ENCODE data around the gene FAR1.

DNA sequence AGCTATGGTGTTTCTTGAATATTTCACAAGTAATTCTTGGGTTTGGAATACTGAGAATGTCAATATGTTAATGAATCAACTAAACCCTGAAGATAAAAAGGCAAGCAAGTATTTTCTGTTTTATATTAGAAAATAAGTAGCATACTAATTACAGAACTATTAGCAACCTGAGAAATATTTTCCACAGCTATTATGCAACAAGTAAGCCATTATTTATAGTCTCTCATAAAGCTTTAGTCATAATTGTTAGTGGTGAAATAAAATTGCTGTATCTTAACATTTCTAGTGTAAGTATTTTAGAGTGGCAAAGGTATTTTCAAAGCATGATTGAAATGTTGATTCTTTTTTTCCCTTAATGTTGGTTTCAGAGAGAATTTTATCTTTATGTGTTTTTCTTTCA, 53.3 kb downstream of the FAR1 start:
- TF ChIP-seq POLR2A (IDR thresholded peaks at IDR 0.05) = no peak
- TF ChIP-seq, protein P1, sequence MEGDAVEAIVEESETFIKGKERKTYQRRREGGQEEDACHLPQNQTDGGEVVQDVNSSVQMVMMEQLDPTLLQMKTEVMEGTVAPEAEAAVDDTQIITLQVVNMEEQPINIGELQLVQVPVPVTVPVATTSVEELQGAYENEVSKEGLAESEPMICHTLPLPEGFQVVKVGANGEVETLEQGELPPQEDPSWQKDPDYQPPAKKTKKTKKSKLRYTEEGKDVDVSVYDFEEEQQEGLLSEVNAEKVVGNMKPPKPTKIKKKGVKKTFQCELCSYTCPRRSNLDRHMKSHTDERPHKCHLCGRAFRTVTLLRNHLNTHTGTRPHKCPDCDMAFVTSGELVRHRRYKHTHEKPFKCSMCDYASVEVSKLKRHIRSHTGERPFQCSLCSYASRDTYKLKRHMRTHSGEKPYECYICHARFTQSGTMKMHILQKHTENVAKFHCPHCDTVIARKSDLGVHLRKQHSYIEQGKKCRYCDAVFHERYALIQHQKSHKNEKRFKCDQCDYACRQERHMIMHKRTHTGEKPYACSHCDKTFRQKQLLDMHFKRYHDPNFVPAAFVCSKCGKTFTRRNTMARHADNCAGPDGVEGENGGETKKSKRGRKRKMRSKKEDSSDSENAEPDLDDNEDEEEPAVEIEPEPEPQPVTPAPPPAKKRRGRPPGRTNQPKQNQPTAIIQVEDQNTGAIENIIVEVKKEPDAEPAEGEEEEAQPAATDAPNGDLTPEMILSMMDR (IDR thresholded peaks at IDR 0.05) = no peak

Data from body of pancreas (tissue), 4 donors.